ENCODE results near the gene HJV.

GRCh38 chr1:146049436-146049835 lies 27.9 kb upstream of the HJV start:
- TF ChIP-seq CTCF (conservative IDR thresholded peaks at IDR 0.05; ENCODE audit: low read depth, low read length) (no peak), EZH2 (IDR thresholded peaks at IDR 0.05; ENCODE audit: low read length, unreplicated experiment) (no peak)
